NCI-H82 treated with DMSO at 0.1 percent for 48 hours (cell line): ENCODE data around the gene VPS39.
A peak's percentile ranks its signal among the peaks of the same experiment; 100 is the strongest.

Experiments used
- DNase-seq: peaks from one replicate; lab custom pipeline; 2025; ENCODE audit not compliant: unreplicated experiment; lab: John Stamatoyannopoulos, UW

Gene VPS39

GRCh38 chr15:42159381-42160015, 48.6 kb downstream of the VPS39 start:
- DNase-seq, result no peak

GRCh38 chr15:42158941-42159340, 49.2 kb downstream of the VPS39 start:
- no peak for DNase-seq

GRCh38 chr15:42157981-42158765, 49.9 kb downstream of the VPS39 start:
- DNase-seq, result no peak

- DNase-seq, result no peak
Observed at GRCh38 chr15:42157381-42157780, 50.7 kb downstream of the VPS39 start.

- no peak for DNase-seq
Observed at GRCh38 chr15:42156243-42156922, 51.7 kb downstream of the VPS39 start, which contains the start of gene PLA2G4F. Gene PLA2G4F, minus strand, starts transcription at chr15:42156636. Its CDS starts 87 bp downstream, at chr15:42156549.

GRCh38 chr15:42155546-42156242, 52.4 kb downstream of the VPS39 start:
- no peak for DNase-seq

GRCh38 chr15:42154956-42155355, 53.1 kb downstream of the VPS39 start:
- DNase-seq, result no peak

GRCh38 chr15:42154212-42154941, 53.7 kb downstream of the VPS39 start:
- DNase-seq, result no peak

GRCh38 chr15:42153874-42154211, 54.3 kb downstream of the VPS39 start:
- no peak for DNase-seq

- no peak for DNase-seq
Observed at GRCh38 chr15:42152921-42153698, 55.0 kb downstream of the VPS39 start.

GRCh38 chr15:42152196-42152920, 55.7 kb downstream of the VPS39 start:
- DNase-seq, result no peak

GRCh38 chr15:42151736-42152135, 56.4 kb downstream of the VPS39 start:
- DNase-seq, result peak; percentile 7

GRCh38 chr15:42151141-42151561, 57.0 kb downstream of the VPS39 start:
- no peak for DNase-seq

GRCh38 chr15:42150219-42150970, 57.7 kb downstream of the VPS39 start:
- no peak for DNase-seq

GRCh38 chr15:42149493-42150218, 58.4 kb downstream of the VPS39 start:
- no peak for DNase-seq

- DNase-seq, result no peak
Observed at GRCh38 chr15:42148808-42149492, 59.2 kb downstream of the VPS39 start.

GRCh38 chr15:42147431-42147735, 60.7 kb downstream of the VPS39 start:
- DNase-seq, result no peak
